GM21717 (cell line): Measurements from ENCODE around the gene SNAI1.
"Not testable (repeated sequence)": the region's sequence is repeated elsewhere in the genome, so short reads cannot be mapped to it uniquely, and the experiment has no call there.

Experiments
- ATAC-seq: cut with Tn5 transposase; IDR thresholded peaks from one replicate; pipeline ENCODE4 v1.9.1; 2021; ENCODE audit warnings: mild to moderate bottlenecking, moderate library complexity; ENCODE audit not compliant: unreplicated experiment

SNAI1 gene

GRCh38 chr20:49985617-49986016 lies 2.8 kb downstream of the SNAI1 start:
- ATAC-seq, result no peak

- no peak for ATAC-seq
Observed at GRCh38 chr20:49986049-49986448, 3.3 kb downstream of the SNAI1 start.

GRCh38 chr20:49987015-49987867 lies 4.5 kb downstream of the SNAI1 start:
- no peak for ATAC-seq

GRCh38 chr20:49987868-49988690 lies 5.3 kb downstream of the SNAI1 start:
- ATAC-seq, result no peak

GRCh38 chr20:49989234-49990065 lies 6.7 kb downstream of the SNAI1 start:
- no peak for ATAC-seq

GRCh38 chr20:49990271-49990720 lies 7.5 kb downstream of the SNAI1 start:
- ATAC-seq, result no peak

- ATAC-seq, result no peak
Observed at GRCh38 chr20:49993301-49993751, 10.5 kb downstream of the SNAI1 start.

- no peak for ATAC-seq
Observed at GRCh38 chr20:49995586-49995985, 12.8 kb downstream of the SNAI1 start.

- not testable (repeated sequence) for ATAC-seq
Observed at GRCh38 chr20:49998478-49999188, 15.9 kb downstream of the SNAI1 start.

GRCh38 chr20:49999329-49999728 lies 16.5 kb downstream of the SNAI1 start:
- peak; percentile 75 for ATAC-seq

- not testable (repeated sequence) for ATAC-seq
Observed at GRCh38 chr20:50000548-50001222, 17.9 kb downstream of the SNAI1 start.

- ATAC-seq, result no peak
Observed at GRCh38 chr20:50001784-50002311, 19.1 kb downstream of the SNAI1 start.

- ATAC-seq, result no peak
Observed at GRCh38 chr20:50003253-50003656, 20.5 kb downstream of the SNAI1 start.

GRCh38 chr20:50004229-50004628 lies 21.4 kb downstream of the SNAI1 start:
- ATAC-seq, result no peak

- ATAC-seq, result no peak
Observed at GRCh38 chr20:50005471-50005981, 22.7 kb downstream of the SNAI1 start.

GRCh38 chr20:50007369-50007768 lies 24.6 kb downstream of the SNAI1 start:
- ATAC-seq, result no peak

- no peak for ATAC-seq
Observed at GRCh38 chr20:50008007-50008406, 25.2 kb downstream of the SNAI1 start.

- ATAC-seq, result no peak
Observed at GRCh38 chr20:50009521-50010454, 27.0 kb downstream of the SNAI1 start.
